HG02885 (cell line): ENCODE results near the gene ZNF22.
"Not testable (repeated sequence)": the region's sequence is repeated elsewhere in the genome, so short reads cannot be mapped to it uniquely, and the experiment has no call there.

Experiments used
- ATAC-seq: cut with Tn5 transposase; IDR thresholded peaks from one replicate; pipeline ENCODE4 v1.9.1; 2021; ENCODE audit warnings: mild to moderate bottlenecking; ENCODE audit not compliant: unreplicated experiment, poor library complexity

The ZNF22 gene

GRCh38 chr10:45004661-45005060 lies 3.9 kb downstream of the ZNF22 start:
- ATAC-seq = no peak

- ATAC-seq = no peak
These were observed 4.6 kb downstream of the ZNF22 start for GRCh38 chr10:45005284-45005683.

- ATAC-seq = no peak
These were observed 5.7 kb downstream of the ZNF22 start for GRCh38 chr10:45006276-45007030.

- peak; percentile 86 for ATAC-seq
These were observed 7.9 kb downstream of the ZNF22 start for GRCh38 chr10:45008524-45009161.

GRCh38 chr10:45014557-45014956 lies 13.8 kb downstream of the ZNF22 start:
- not testable (repeated sequence) for ATAC-seq

GRCh38 chr10:45015590-45015989 lies 14.9 kb downstream of the ZNF22 start:
- ATAC-seq = no peak

GRCh38 chr10:45023426-45023825 lies 22.7 kb downstream of the ZNF22 start:
- no peak for ATAC-seq

GRCh38 chr10:45034301-45034700 lies 33.6 kb downstream of the ZNF22 start:
- no peak for ATAC-seq

GRCh38 chr10:45035673-45036072 lies 35.0 kb downstream of the ZNF22 start:
- no peak for ATAC-seq

- no peak for ATAC-seq
These were observed 40.3 kb downstream of the ZNF22 start for GRCh38 chr10:45040921-45041542.

- no peak for ATAC-seq
These were observed 43.6 kb downstream of the ZNF22 start for GRCh38 chr10:45044290-45044689.

GRCh38 chr10:45050551-45051235 lies 50.0 kb downstream of the ZNF22 start:
- no peak for ATAC-seq

- ATAC-seq = no peak
These were observed 52.0 kb downstream of the ZNF22 start for GRCh38 chr10:45052700-45053099.

- no peak for ATAC-seq
These were observed 52.9 kb downstream of the ZNF22 start for GRCh38 chr10:45053569-45054100.
